ENCODE results near the gene LAD1. TPM values are rescaled to one million over a fixed set of nuclear protein-coding genes. Genes with fewer than 3 reads are reported as not detected.

The LAD1 gene
- total RNA-seq, 1 experiment from 2014 or later: 30.1 TPM

GRCh38 chr1:201356701-201357100, 42.4 kb downstream of the LAD1 start:
- Histone ChIP-seq H3K23me2 (ENCODE audit: insufficient read length, low read depth, low read length, poor library complexity, severe bottlenecking) (no peaks in the 10 kb centered on the region), H3K18ac (ENCODE audit: insufficient read length, low read depth, low read length) (no peak overlapping the region), H3T11ph (ENCODE audit: low read length) (no peak overlapping the region), H4K8ac (replicated peaks; ENCODE audit: insufficient read length, low read depth, low read length) (no peak overlapping the region), H2BK15ac (ENCODE audit: low read depth, low read length) (no peak overlapping the region), H2BK12ac (ENCODE audit: insufficient read length, low read depth, low read length) (no peak overlapping the region), H3K4me1 (ENCODE audit: insufficient read depth, low read length) (no peaks in the 10 kb centered on the region), H2BK20ac (ENCODE audit: low read depth, low read length, poor library complexity, severe bottlenecking) (no peak overlapping the region), H2AK5ac (ENCODE audit: insufficient read length, low read length) (no peak overlapping the region), H3K56ac (ENCODE audit: insufficient read length, low read depth, low read length) (no peak overlapping the region), H4K91ac (ENCODE audit: insufficient read length, low read depth, low read length) (no peak overlapping the region), H3K79me2 (ENCODE audit: insufficient read depth, low read length) (no peaks in the 10 kb centered on the region), H3K27me3 (ENCODE audit: insufficient read depth, low read length) (no peaks in the 10 kb centered on the region), H3K27ac (ENCODE audit: insufficient read length, low read depth, low read length) (no peak overlapping the region), H3K23ac (ENCODE audit: insufficient read length, low read depth, low read length) (no peak overlapping the region), H2BK5ac (ENCODE audit: insufficient read length, low read length) (no peak overlapping the region), H2BK120ac (ENCODE audit: low read depth, low read length, poor library complexity, severe bottlenecking) (no peak overlapping the region), H3K4ac (ENCODE audit: low read depth, low read length) (no peak overlapping the region), H4K20me1 (ENCODE audit: control insufficient read depth, insufficient read depth, insufficient read length) (no peaks in the 10 kb centered on the region), H3K9me3 (ENCODE audit: control insufficient read depth, low read depth, low read length) (no peaks in the 10 kb centered on the region), H3K4me2 (ENCODE audit: insufficient read depth, insufficient read length, low read length) (no peak overlapping the region), H3K9ac (ENCODE audit: extremely low read depth, insufficient read length, low read length) (no peak overlapping the region), H3K14ac (ENCODE audit: insufficient read depth, low read length) (no peak overlapping the region), H3K79me1 (ENCODE audit: insufficient read depth, low read depth, low read length, poor library complexity, severe bottlenecking) (no peaks in the 10 kb centered on the region), H2AFZ (ENCODE audit: low read length) (no peak overlapping the region), H4K5ac (ENCODE audit: insufficient read length, low read depth, low read length) (no peak overlapping the region)
- no peak overlapping the region for H3K27ac Mint-ChIP-seq
- H3K36me3 Mint-ChIP-seq (ENCODE audit: insufficient read depth in 1 of 3, low read depth in 3 of 3): no peaks in the 10 kb centered on the region
- no peak overlapping the region for H3K4me3 Mint-ChIP-seq
- H3K27me3 Mint-ChIP-seq (ENCODE audit: low read depth): no peaks in the 10 kb centered on the region; the same call in none of the 2 replicates
- WGBS (ENCODE audit: extremely low coverage, insufficient read length, low lambda C conversion rate): no CpG with 5 or more reads among the region's 11 CpGs
- TF ChIP-seq CTCF (conservative IDR thresholded peaks at IDR 0.05): no peak
- H3K4me1 Mint-ChIP-seq: peaks cover 7 to 18% of the 10 kb centered on the region in 2 experiments
- DNase-seq: no peak
- H3K9me3 Mint-ChIP-seq: no peaks in the 10 kb centered on the region
